Measurements from ENCODE around the gene ISCA2.

ISCA2 gene

GRCh38 chr14:74478996-74479635 lies 14.4 kb upstream of the ISCA2 start:
- in situ Hi-C loops (cut with MboI; ENCODE audit: low sequenced_read_pairs, unreplicated experiment): no loop called here
- TF ChIP-seq, protein P1, sequence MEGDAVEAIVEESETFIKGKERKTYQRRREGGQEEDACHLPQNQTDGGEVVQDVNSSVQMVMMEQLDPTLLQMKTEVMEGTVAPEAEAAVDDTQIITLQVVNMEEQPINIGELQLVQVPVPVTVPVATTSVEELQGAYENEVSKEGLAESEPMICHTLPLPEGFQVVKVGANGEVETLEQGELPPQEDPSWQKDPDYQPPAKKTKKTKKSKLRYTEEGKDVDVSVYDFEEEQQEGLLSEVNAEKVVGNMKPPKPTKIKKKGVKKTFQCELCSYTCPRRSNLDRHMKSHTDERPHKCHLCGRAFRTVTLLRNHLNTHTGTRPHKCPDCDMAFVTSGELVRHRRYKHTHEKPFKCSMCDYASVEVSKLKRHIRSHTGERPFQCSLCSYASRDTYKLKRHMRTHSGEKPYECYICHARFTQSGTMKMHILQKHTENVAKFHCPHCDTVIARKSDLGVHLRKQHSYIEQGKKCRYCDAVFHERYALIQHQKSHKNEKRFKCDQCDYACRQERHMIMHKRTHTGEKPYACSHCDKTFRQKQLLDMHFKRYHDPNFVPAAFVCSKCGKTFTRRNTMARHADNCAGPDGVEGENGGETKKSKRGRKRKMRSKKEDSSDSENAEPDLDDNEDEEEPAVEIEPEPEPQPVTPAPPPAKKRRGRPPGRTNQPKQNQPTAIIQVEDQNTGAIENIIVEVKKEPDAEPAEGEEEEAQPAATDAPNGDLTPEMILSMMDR (IDR thresholded peaks at IDR 0.05; ENCODE audit: borderline replicate concordance, control extremely low read depth, extremely low read depth, insufficient read depth, missing control alignments): no peak
- no peak for DNase-seq (ENCODE audit: low spot score)

- in situ Hi-C loops (cut with MboI; ENCODE audit: low sequenced_read_pairs, unreplicated experiment): no loop called here
- TF ChIP-seq, protein P1 (IDR thresholded peaks at IDR 0.05; ENCODE audit: borderline replicate concordance, control extremely low read depth, extremely low read depth, insufficient read depth, missing control alignments): no peak
- DNase-seq (ENCODE audit: low spot score): no peak
Observed at GRCh38 chr14:74480046-74480445, 13.5 kb upstream of the ISCA2 start.

DNA sequence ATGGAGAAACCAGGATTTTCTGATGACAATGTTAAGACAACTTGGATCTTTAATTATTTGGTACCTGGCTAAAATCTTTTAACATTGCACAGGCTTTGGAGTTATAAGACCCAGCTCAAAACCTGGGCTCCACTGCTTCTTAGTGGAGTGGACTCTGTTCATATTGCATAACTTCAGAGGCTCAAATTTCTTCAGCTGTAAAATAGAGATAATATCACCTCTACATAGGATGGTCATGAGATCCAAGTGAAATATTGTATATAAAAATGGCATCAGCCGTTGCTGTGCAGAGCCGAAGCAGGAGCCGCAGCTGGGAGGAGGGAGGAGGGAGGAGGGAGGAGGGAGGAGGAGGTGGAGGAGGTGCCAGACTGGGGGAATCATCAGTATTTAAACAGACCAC lies 11.0 kb upstream of the ISCA2 start:
- no peak for DNase-seq (ENCODE audit: low spot score)
- in situ Hi-C loops (cut with MboI; ENCODE audit: low sequenced_read_pairs, unreplicated experiment): no loop called here
- TF ChIP-seq, protein P1 (IDR thresholded peaks at IDR 0.05; ENCODE audit: borderline replicate concordance, control extremely low read depth, extremely low read depth, insufficient read depth, missing control alignments): no peak

GRCh38 chr14:74483321-74483720 lies 10.2 kb upstream of the ISCA2 start:
- TF ChIP-seq, protein P1 (IDR thresholded peaks at IDR 0.05; ENCODE audit: borderline replicate concordance, control extremely low read depth, extremely low read depth, insufficient read depth, missing control alignments): no peak
- in situ Hi-C loops (cut with MboI; ENCODE audit: low sequenced_read_pairs, unreplicated experiment): no loop called here
- DNase-seq (ENCODE audit: low spot score): no peak

GRCh38 chr14:74486164-74486563 lies 7.4 kb upstream of the ISCA2 start:
- TF ChIP-seq, protein P1 (IDR thresholded peaks at IDR 0.05; ENCODE audit: borderline replicate concordance, control extremely low read depth, extremely low read depth, insufficient read depth, missing control alignments): no peak
- in situ Hi-C loops (cut with MboI; ENCODE audit: low sequenced_read_pairs, unreplicated experiment): no loop called here

DNA sequence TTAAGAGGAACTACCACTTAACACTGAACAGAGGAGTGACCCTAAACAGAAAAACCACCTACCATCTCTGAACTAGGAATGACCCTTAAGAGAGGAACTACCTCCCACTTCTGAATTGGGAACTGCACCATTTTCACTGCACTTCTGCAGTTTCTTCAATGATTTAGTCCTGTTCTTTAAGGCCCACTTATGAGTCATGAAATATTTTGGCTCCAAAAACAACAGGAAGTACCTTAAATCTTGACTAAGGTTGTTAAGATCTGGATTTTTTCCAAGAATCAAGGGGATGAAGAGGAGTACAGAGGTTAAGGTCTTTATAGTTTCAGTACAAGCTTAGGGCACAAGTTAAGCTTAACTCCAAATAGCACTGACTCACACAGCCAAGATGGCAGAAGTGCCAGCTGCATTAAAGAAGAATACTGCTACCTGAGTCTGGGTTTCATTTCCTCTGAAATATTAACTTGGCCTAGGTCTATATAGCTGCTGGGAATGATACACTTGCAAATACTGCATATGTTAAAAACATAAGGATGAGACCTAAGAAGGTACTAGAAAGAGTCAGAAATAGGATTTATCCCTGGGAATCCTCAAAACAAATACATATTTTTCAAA lies 4.7 kb upstream of the ISCA2 start:
- DNase-seq (ENCODE audit: low spot score): no peak
- TF ChIP-seq, protein P1 (IDR thresholded peaks at IDR 0.05; ENCODE audit: borderline replicate concordance, control extremely low read depth, extremely low read depth, insufficient read depth, missing control alignments): no peak
- in situ Hi-C loops (cut with MboI; ENCODE audit: low sequenced_read_pairs, unreplicated experiment): no loop called here

More at GRCh38 chr14:74486164-74486563, 7.4 kb upstream of the ISCA2 start:
- no peak for DNase-seq (ENCODE audit: low spot score)

Data from GM13976 (cell line).